H1 (cell line): Measurements from ENCODE around the gene ZNF692. TPM values are rescaled to one million over a fixed set of nuclear protein-coding genes. Genes with fewer than 3 reads are reported as not detected.

Experiments used
- CTCF ChIA-PET: fragments of 300-600 bp; sonication (Branson Sonifier 250); formaldehyde crosslinking; loops from one replicate; lab custom pipeline; 2021; ENCODE audit not compliant: partially characterized antibody; lab: Charles Lee
- POLR2A ChIA-PET: fragments of 300-600 bp; sonication (Branson Sonifier 250); formaldehyde crosslinking; loops from one replicate; lab custom pipeline; 2021; ENCODE audit warnings: inconsistent platforms; ENCODE audit not compliant: partially characterized antibody; lab: Charles Lee
- DNase-seq, 2 experiments: peaks; one replicate each; pipeline versions ENCODE4 v3.0.0 to v3.0.0-alpha.2; 2010 to 2022; ENCODE audit warnings: low spot score in 2 of 2, low read depth in 1 of 2, mixed read lengths in 1 of 2
- FAIRE-seq: peaks from 2 replicates; lab custom pipeline; 2011; peaks lifted over from hg19 to GRCh38; lab: Jason Lieb, UNC
- H2AFZ ChIP-seq: 2 replicates; pipeline ENCODE4 v1.8.1; 2012; ENCODE audit warnings: low read length, inconsistent platforms
- H2AK5ac ChIP-seq: 2 replicates; pipeline ENCODE4 v1.6.1; 2013; ENCODE audit warnings: low read depth, low read length
- H2BK120ac ChIP-seq: replicated peaks from 2 replicates; pipeline ENCODE3; 2013; ENCODE audit warnings: low read depth, low read length, inconsistent platforms
- H2BK12ac ChIP-seq: 2 replicates; pipeline ENCODE4 v1.6.1; 2013; ENCODE audit warnings: low read depth, low read length
- H2BK15ac ChIP-seq: 2 replicates; pipeline ENCODE4 v1.6.1; 2013; ENCODE audit warnings: low read length
- H2BK20ac ChIP-seq: 2 replicates; pipeline ENCODE4 v1.6.1; 2013; ENCODE audit warnings: low read length
- H2BK5ac ChIP-seq: 2 replicates; pipeline ENCODE4 v1.6.1; 2013; ENCODE audit warnings: low read depth, low read length
- H3K14ac ChIP-seq: 2 replicates; pipeline ENCODE4 v1.6.1; 2013; ENCODE audit warnings: inconsistent platforms; ENCODE audit not compliant: insufficient read length
- H3K18ac ChIP-seq: 2 replicates; pipeline ENCODE4 v1.6.1; 2013; ENCODE audit warnings: low read length; ENCODE audit errors: extremely low read depth
- H3K23ac ChIP-seq: 2 replicates; pipeline ENCODE4 v1.6.1; 2013; ENCODE audit warnings: inconsistent platforms; ENCODE audit not compliant: insufficient read length
- H3K23me2 ChIP-seq: 2 replicates; pipeline ENCODE4 v1.6.1; 2013; ENCODE audit warnings: low read depth, low read length
- H3K27ac ChIP-seq: 2 replicates; pipeline ENCODE4 v1.6.1; 2011; ENCODE audit warnings: low read depth, low read length, inconsistent platforms
- H3K27me3 ChIP-seq, 4 experiments: replicated peaks in 1 of 4; 1 replicate in 1 of 4; 2 replicates in 3 of 4; pipeline versions ENCODE4 v1.6.1 to v1.8.1; 2011 to 2013; ENCODE audit warnings: low read length in 3 of 4, mild to moderate bottlenecking in 3 of 4, inconsistent platforms in 2 of 4, mixed read lengths in 2 of 4, moderate library complexity in 1 of 4; ENCODE audit not compliant: control insufficient read depth in 3 of 4, insufficient read depth in 3 of 4; ENCODE audit errors: extremely low read depth in 1 of 4
- H3K36me3 ChIP-seq, 4 experiments: 2 replicates each; pipeline versions ENCODE4 v1.6.1 to v1.8.1; 2011 to 2013; ENCODE audit warnings: mild to moderate bottlenecking in 4 of 4, low read length in 3 of 4, moderate library complexity in 2 of 4, control low read depth in 1 of 4, inconsistent platforms in 1 of 4; ENCODE audit not compliant: insufficient read depth in 4 of 4, control insufficient read depth in 2 of 4
- H3K4ac ChIP-seq: replicated peaks from 2 replicates; pipeline ENCODE3; 2013; ENCODE audit warnings: low read length, low read depth, mixed read lengths, inconsistent platforms; ENCODE audit not compliant: insufficient read length
- H3K4me1 ChIP-seq, 4 experiments: replicated peaks in 1 of 4; 1 replicate in 1 of 4; 2 replicates in 3 of 4; pipeline versions ENCODE4 v1.6.1 to v1.8.1; 2011 to 2013; ENCODE audit warnings: low read length in 3 of 4, inconsistent platforms in 2 of 4, mixed read lengths in 1 of 4; ENCODE audit not compliant: insufficient read depth in 4 of 4, control insufficient read depth in 3 of 4
- H3K4me2 ChIP-seq, 2 experiments: 2 replicates each; pipeline versions ENCODE4 v1.6.1 to v1.8.1; 2011 to 2013; ENCODE audit warnings: low read depth in 2 of 2, low read length in 2 of 2, control low read depth in 1 of 2, inconsistent platforms in 1 of 2, mild to moderate bottlenecking in 1 of 2; ENCODE audit not compliant: insufficient read depth in 1 of 2
- H3K4me3 ChIP-seq, 4 experiments: fragments of 200-600, 300-600 bp in 1 of 4; sonication (generic), shearing (Covaris generic), sonication (Bioruptor Twin) in 1 of 4; 2 replicates each; pipeline versions ENCODE4 v1.5.1 to v1.8.1; 2011 to 2016; ENCODE audit warnings: low read length in 4 of 4, low read depth in 3 of 4, control low read depth in 2 of 4, inconsistent platforms in 2 of 4, mild to moderate bottlenecking in 2 of 4, mixed read lengths in 1 of 4, moderate library complexity in 1 of 4; ENCODE audit not compliant: insufficient read depth in 2 of 4; ENCODE audit errors: extremely low read depth in 1 of 4
- H3K56ac ChIP-seq: replicated peaks from 2 replicates; pipeline ENCODE3; 2013; ENCODE audit warnings: low read depth, mild to moderate bottlenecking, mixed read lengths, low read length, inconsistent platforms; ENCODE audit not compliant: insufficient read length
- H3K79me1 ChIP-seq: 2 replicates; pipeline ENCODE4 v1.6.1; 2013; ENCODE audit warnings: low read depth, low read length, control low read depth
- H3K79me2 ChIP-seq, 2 experiments: 2 replicates each; pipeline versions ENCODE4 v1.6.1 to v1.8.1; 2012 to 2013; ENCODE audit warnings: low read length in 2 of 2, mild to moderate bottlenecking in 2 of 2, inconsistent platforms in 1 of 2; ENCODE audit not compliant: insufficient read depth in 2 of 2, control insufficient read depth in 1 of 2
- H3K9ac ChIP-seq, 4 experiments: replicated peaks in 1 of 4; 1 replicate in 1 of 4; 2 replicates in 3 of 4; pipeline versions ENCODE4 v1.6.1 to v1.8.1; 2011 to 2013; ENCODE audit warnings: low read depth in 3 of 4, low read length in 3 of 4, control low read depth in 2 of 4, mild to moderate bottlenecking in 2 of 4, moderate library complexity in 2 of 4, inconsistent platforms in 1 of 4; ENCODE audit errors: extremely low read depth in 1 of 4
- H3K9me3 ChIP-seq, 2 experiments: 2 replicates each; pipeline versions ENCODE4 v1.6.1 to v1.8.1; 2012 to 2013; ENCODE audit warnings: mild to moderate bottlenecking in 2 of 2, moderate library complexity in 2 of 2, control low read depth in 1 of 2, inconsistent platforms in 1 of 2, low read depth in 1 of 2, low read length in 1 of 2, mixed read lengths in 1 of 2; ENCODE audit not compliant: insufficient read depth in 2 of 2
- H4K20me1 ChIP-seq, 2 experiments: replicated peaks in 1 of 2; 2 replicates each; pipeline versions ENCODE3 to v1.8.1; 2011 to 2013; ENCODE audit warnings: inconsistent platforms in 2 of 2, low read length in 2 of 2, mild to moderate bottlenecking in 1 of 2; ENCODE audit not compliant: insufficient read depth in 2 of 2, control insufficient read depth in 1 of 2
- H4K5ac ChIP-seq: 2 replicates; pipeline ENCODE4 v1.6.1; 2013; ENCODE audit warnings: low read length, low read depth, mixed read lengths, inconsistent platforms; ENCODE audit not compliant: insufficient read length
- H4K8ac ChIP-seq: 2 replicates; pipeline ENCODE4 v1.8.0; 2013; ENCODE audit warnings: mild to moderate bottlenecking, moderate library complexity, low read length, inconsistent platforms; ENCODE audit not compliant: insufficient read depth; ENCODE audit errors: extremely low read depth
- H4K91ac ChIP-seq: replicated peaks from 2 replicates; pipeline ENCODE3; 2013; ENCODE audit warnings: low read length, mixed read lengths, inconsistent platforms; ENCODE audit not compliant: insufficient read length
- JUN ChIP-seq: IDR thresholded peaks from 2 replicates; pipeline ENCODE4 v1.6.1; 2011; ENCODE audit warnings: low read depth, mild to moderate bottlenecking, improper control_type of control experiment, low read length
- MAFK ChIP-seq: IDR thresholded peaks from 2 replicates; pipeline ENCODE4 v1.6.1; 2012; ENCODE audit warnings: low read depth, mild to moderate bottlenecking, improper control_type of control experiment, low read length
- WGBS, 2 experiments: shearing (Covaris generic) in 1 of 2; methylation state at CpG; one replicate each; pipeline versions ENCODE4 v1.1.6 to v1.1.7; 2013 to 2015; ENCODE audit warnings: low lambda C conversion rate in 2 of 2, mixed read lengths in 2 of 2, inconsistent platforms in 1 of 2, low coverage in 1 of 2, missing lambda C conversion rate in 1 of 2; ENCODE audit not compliant: insufficient replicate concordance in 2 of 2, insufficient coverage in 1 of 2, insufficient read length in 1 of 2; ENCODE audit errors: extremely low coverage in 1 of 2, missing lambda C conversion rate in 1 of 2; 5-methylcytosine and 5-hydroxymethylcytosine counted together
- polyA plus RNA-seq, 7 experiments: library from polyadenylated mRNA; depleted of rRNA in 3 of 7; stranded (reverse) in 5 of 7; unstranded in 2 of 7; fragments of >200 nt in 5 of 7; fragments of 200-250 nt in 2 of 7; gene quantifications; 1 replicate in 5 of 7; 2 replicates in 1 of 7; 4 replicates in 1 of 7; pipeline versions ENCODE4 v1.2.1 to v1.2.3, GENCODE V29; 2011 to 2013; ENCODE audit warnings: missing spikeins in 2 of 7, mixed read lengths in 2 of 7
- total RNA-seq: library from RNA; stranded (reverse); fragmentation: NEBNext Ultra II Directional; extraction: Animal tissue kit (Norgen Biotek cat#: 25700); gene quantifications from 2 replicates; pipeline ENCODE4 v1.2.1, GENCODE V29; 2021

Gene ZNF692
- total and polyA plus RNA-seq, 2 of the 8 experiments (the other 6 are each of a cell fraction or from before 2014, with no cell fraction given) = 38.4 to 52.3 TPM

DNA sequence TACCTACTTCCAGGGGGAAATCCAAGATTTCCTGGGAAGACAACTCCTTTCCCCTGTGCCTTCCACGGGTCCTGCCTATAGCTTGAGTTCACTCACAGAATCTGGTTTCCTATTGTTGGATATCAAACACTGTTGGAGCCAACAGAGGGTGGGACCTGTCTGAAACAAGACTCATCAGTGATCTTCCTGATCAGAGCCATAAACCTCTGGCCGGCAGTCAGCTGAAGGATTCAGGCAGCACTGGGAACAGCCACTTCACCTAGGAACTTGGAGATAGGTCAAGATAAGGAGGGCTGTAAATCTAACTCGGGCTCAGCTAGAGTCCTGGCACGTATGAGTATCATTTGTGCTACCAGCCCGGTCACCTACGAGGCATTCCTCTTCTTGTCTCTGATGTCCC, 56.4 kb downstream of the ZNF692 start:
- H3K27me3 ChIP-seq = no peaks in the 10 kb centered on the region
- H4K20me1 ChIP-seq = no peaks in the 10 kb centered on the region
- H4K8ac ChIP-seq = no peak overlapping the region
- no peak overlapping the region for H3K4ac ChIP-seq
- H2BK12ac ChIP-seq = no peak overlapping the region
- no peak overlapping the region for H3K56ac ChIP-seq
- H2BK20ac ChIP-seq = no peak overlapping the region
- ChIA-PET CTCF (no interaction called here), POLR2A (no interaction called here)
- H3K4me2 ChIP-seq = no peak overlapping the region
- no peak overlapping the region for H4K91ac ChIP-seq
- no peak overlapping the region for H4K5ac ChIP-seq
- DNase-seq (no peak), FAIRE-seq (no peak)
- H2BK120ac ChIP-seq = no peak overlapping the region
- no peak overlapping the region for H3K9ac ChIP-seq
- no peak overlapping the region for H3K18ac ChIP-seq
- H2AK5ac ChIP-seq = no peak overlapping the region
- no peaks in the 10 kb centered on the region for H3K36me3 ChIP-seq
- no peak for TF ChIP-seq JUN
- TF ChIP-seq MAFK = no peak
- H2BK5ac ChIP-seq = no peak overlapping the region
- H3K4me3 ChIP-seq = no peak overlapping the region
- no peak overlapping the region for H2AFZ ChIP-seq
- H3K23ac ChIP-seq = no peak overlapping the region
- H3K4me1 ChIP-seq = no peaks in the 10 kb centered on the region
- H3K79me1 ChIP-seq = no peaks in the 10 kb centered on the region
- H3K79me2 ChIP-seq = no peaks in the 10 kb centered on the region
- 83% methylated on average over 6 of the region's 6 CpGs; no CpG with 5 or more reads in 1 of the 2 experiments for WGBS, 2 experiments
- no peaks in the 10 kb centered on the region for H3K23me2 ChIP-seq
- H3K9me3 ChIP-seq = peaks cover 34 to 64% of the 10 kb centered on the region in 2 experiments
- H3K27ac ChIP-seq = no peak overlapping the region
- no peak overlapping the region for H2BK15ac ChIP-seq
- H3K14ac ChIP-seq = no peak overlapping the region
